GM18499 (cell line): ENCODE data around the gene CORO2A.
"Not testable (repeated sequence)": the region's sequence is repeated elsewhere in the genome, so short reads cannot be mapped to it uniquely, and the experiment has no call there.

Experiments
- ATAC-seq: cut with Tn5 transposase; IDR thresholded peaks from one replicate; pipeline ENCODE4 v1.9.1; 2021; ENCODE audit warnings: moderate number of reproducible peaks; ENCODE audit not compliant: insufficient read depth, unreplicated experiment

CORO2A gene

DNA sequence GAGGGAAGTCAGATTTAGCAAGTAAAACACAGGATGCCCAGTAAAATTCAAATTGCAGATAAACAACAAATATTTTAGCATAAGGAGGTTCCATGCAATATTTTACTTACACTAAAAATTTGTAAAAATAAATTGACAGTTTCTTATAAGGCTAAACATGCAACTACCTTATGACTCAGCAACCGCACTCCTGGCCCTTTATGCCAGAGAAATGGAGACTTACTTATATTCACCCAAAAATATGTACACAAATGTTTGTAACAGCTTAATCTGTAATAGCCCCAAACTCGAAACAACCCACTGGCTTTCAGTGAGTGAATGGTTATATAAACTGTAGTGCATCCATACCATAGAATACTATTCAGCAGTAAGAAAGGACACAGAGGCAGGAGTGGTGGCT lies 44.9 kb downstream of the CORO2A start:
- no peak for ATAC-seq

DNA sequence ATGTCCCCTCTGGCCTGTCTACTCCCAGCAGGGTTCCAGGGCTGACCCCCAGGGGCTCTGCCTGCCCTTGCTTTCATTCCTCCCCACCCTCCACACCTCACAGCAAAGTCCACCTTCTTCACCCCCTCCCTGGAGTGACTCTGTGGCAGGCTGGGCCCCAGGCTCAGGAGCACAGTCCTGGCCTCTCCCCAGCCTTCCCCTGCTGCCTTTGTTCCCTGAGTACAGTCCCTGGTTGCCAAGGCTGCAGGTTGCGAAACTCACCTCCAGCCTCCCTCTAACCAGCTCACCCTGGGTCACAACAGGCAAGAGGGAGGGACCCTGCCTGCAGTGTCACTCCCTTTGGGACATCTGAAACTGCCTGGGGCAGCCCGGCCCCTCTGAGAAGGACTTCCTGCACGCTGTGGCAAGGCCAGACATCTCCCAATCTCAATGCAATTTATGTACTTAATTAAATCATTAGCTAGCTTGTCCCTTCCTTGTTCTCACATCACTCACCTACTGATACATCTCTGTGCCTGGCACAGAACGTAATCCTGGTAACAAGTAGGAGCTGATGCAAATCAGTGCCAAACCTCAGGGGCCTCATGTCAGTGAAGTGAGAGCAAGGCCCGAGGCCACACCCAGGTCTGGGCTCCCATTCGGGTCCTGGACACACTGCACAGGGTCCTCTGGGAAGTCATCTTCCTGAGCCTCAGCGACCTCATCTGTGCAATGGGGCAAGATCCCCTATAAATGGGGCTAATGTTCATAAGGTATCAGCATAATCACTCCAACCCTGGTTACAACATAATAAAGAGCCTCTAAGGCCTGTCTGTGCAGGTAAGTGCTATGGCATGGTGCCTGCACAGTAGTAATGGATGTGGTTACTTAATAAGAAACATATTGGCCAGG lies 46.1 kb downstream of the CORO2A start:
- ATAC-seq, result no peak

DNA sequence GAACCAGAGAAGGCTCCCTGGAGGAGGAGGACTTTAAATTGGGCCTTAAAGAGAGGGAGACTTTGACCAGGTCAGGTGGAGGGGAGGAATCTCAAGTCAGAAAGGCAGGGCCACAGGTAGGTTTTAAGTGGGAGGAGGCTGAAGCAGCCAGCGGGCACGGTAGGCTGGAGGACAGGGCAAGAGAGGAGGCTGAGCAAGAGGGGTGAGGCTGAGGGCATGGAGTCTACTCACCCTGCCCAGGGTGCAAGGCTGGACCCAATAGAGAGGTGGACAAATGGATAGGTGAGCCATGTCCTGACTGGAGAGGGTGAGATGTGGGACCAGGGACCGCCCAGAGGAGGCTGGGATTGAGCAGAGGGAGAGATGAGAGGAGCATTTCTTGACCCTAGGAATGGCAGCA lies 47.8 kb downstream of the CORO2A start:
- no peak for ATAC-seq

DNA sequence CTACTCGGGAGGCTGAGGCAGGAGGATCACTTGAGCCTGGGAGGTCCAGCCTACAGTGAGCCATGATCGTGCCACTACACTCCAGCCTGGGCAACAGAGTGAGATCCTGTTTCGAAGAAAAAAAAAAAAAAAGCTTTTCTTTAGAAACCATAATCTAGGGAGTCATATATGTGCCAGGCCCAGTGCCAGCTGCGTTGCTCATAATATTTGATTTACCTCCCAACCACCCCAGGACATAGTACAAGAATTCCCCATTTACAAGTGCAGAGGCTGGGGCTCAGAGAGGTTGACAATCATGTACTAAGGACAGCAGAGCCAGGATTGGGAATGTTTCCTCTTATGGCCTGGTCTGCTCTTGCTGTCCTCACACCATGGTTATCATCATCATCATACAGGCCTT lies 48.4 kb downstream of the CORO2A start:
- ATAC-seq, result no peak

DNA sequence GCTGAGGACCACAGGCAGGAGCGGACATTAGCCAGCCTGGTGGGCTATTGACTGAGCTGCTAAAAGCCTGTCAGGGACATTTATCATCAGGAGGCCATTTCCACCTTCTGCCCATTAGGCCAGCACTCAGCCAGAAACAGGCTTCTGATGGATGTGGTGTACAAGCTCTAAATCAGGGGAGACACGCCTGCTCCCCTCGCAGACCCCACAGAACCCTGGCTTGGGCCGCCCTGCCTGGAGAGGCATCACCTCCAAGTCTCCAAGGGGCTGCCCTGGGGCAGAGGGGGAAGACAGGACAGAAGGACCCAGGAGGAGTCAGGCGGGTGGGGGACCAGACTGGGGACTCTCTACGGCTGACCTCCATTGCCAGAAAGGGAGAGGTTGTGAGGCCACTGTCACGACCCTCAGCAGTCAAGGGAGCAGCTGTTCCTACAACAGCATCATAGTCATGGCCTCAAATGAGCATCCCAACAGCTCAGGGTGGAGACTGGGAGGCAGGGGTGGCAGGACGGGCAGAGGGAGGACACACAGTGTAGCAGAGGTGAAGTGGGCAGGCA lies 49.4 kb downstream of the CORO2A start:
- ATAC-seq, result no peak

DNA sequence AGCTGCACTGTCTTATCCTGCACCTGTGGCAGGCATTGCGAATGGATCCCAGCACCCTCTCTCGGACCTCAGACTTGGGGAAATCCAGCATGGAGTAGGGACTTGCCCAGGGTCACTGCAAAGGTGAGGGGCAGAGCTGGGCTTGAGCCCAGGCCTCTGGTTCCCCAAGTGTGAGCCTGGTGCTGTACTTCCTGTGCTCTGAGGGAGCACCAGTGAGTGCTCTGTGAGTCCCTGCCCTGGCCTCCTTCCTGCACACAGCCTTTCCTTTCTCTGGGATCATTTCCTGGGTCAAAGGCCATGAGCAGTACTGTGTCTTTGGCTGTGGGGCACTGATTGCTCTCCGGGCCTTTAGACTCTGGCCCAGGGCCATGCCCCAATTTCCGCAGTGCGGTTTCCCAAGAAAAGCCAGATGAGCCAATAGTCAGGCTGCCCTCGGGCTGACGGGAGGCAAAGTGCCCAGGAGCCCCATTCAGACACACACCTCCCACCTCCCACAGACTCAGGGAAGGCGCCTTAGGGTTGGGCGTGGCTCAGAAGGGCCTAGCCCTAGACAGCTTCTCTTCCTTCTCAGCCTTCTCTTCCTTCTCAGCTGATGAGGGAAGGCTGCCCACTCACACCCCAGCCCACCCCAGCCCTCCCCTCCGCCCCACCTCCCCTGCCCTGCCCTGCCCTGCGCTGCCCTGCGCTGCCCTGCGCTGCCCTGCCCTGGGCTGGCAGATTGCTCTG lies 50.1 kb downstream of the CORO2A start:
- no peak for ATAC-seq

DNA sequence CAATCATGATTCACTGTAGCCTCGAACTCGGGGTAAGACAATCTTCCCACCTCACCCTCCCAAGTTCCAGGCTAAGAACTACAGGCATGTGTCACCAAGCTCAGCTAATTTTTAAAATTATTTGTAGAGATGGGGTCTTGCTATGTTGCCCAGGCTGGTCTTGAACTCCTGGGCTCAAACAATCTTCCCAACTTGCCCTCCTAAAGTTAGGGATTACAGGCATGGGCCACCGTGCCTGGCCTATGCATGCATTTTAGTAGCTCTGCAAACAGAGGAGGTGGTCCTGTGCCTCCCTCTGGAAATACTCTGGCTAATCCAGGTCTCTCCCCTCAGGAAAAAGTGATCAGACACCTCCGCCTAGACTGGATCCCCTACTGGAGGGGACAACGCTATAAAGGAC lies 51.9 kb downstream of the CORO2A start:
- ATAC-seq, result no peak

DNA sequence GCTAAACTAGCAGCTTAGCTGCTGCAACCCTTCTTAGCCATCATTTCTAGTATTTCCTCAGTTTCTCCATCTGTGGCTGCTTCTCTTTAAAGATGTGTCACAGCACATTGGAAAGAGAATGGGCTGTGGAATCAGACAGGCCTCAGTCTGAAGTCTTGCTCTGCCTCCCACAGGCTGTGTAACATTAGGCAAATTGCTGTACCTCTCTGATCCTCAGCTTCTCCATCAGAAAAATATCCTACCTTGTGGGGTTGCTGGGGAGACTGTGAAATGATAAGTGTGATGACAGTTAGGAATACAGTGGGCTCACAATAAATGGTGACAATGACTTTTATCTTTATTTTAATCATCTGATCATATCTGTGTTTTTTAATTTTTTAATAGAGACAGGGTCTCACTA lies 55.9 kb downstream of the CORO2A start:
- ATAC-seq, result no peak

DNA sequence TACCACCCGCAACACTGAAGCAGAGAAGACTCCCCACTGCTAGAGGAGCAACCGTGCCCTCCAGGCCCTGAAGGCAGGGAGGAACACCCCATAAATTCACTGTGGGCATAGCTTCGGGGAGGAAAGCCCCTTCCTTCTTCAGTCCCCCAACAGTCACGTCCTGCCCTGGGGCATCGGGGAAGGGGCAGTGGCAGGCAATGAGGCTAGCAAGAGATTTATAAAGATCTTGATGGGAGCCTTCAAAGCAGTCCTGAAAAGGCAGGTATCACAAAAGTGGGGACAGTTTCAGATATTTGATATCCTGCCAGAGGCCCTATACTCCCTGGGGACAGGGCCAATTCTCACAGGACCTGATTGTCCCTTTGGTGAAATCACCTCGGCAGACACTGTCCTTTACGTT lies 56.5 kb downstream of the CORO2A start:
- no peak for ATAC-seq

DNA sequence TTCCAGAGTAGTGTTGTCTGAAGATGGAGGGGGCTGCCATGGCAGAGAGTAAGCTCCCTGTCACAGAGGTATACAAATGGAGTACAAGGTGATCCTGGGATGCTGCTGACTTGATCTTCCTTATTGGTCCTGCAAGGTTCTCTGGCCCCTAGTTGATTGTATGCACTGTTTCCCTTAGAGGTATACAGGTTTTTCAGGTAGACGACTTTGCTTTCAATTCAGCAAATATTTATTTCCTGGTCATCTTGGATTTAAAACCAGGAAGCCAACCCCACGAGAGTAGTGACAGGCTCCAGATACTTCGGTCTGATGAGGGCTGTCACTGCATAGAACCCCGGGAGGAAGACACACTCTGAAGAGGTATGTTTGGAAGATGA lies 56.9 kb downstream of the CORO2A start:
- no peak for ATAC-seq

DNA sequence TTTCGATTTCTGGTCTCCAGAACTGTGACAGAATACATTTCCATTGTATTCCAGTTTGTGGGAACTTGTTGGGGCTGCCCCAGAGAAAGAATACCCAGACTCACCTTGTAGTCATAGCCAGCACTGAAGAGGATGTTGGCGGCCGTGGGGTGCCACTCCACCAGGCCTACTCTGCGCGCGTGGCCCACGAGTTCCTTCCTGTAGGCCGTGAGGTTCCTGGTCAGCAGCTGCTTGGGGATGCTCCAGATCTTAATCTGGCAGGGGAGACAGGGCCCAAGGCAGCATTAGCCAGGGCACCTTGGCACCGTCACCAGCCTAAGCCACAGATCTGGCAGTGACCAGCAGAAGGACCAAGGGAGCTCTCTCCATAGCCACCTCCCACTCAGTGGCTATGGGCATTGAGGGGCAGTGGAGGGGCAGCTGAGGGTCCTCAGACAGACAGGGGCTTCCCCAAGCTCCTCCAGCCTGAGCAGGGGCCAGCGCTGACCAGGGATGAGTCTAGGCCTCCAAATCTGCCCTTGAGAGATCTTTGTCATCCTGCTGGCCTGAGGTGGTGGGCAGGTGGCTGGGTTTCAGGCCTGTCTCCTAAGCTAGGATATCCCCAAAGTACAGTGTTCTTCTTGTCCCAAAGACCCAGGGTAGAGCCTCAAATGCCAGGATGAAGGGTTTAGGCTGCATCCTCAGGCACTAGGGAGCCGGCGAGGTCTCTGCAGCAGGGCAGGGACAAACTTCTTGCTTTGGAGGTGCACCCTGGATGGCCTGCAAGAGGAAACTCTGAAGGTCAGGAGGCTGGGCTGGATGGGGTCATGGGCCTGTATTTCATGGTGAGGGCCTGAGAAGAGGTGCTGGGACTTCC lies 57.5 kb downstream of the CORO2A start:
- ATAC-seq, result no peak

DNA sequence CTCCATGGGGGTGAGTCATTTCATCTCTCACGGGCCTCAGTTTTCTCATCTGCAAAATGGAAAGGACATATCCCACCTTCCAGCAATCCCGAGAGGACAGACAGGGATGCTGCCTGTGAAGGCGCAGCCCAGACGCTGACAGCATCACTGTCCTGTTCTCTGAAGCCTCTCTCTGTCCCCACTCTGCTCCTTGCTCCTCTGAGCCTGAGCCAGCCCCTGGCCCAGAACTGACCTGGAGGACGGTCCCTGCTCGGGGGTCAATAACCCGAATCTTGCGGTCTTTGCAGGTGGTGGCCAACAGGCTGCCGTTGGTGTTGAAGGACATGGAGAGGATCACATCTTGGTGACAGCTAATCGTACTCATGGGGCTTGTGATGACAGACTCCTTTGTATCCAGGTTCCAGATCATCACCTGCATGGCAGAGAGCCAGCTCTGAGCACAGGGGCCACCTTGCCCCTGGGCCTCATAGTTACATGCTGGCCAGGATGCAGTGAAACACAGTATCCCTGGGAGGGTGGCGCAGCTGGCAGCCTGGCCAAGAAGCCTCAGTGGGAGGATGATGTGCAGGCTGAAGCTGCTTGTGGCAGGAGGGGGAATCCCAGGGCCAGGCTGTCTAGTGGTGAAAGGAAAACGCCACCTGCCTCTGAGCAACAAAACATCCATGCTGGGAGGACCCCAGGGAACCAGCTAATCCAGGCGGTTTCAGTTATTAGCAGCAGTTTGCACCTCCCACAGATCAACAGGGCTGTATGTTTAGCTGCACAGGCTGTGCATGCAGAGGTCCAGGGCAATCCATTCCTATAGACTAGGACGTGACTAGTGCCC lies 59.4 kb downstream of the CORO2A start:
- no peak for ATAC-seq

DNA sequence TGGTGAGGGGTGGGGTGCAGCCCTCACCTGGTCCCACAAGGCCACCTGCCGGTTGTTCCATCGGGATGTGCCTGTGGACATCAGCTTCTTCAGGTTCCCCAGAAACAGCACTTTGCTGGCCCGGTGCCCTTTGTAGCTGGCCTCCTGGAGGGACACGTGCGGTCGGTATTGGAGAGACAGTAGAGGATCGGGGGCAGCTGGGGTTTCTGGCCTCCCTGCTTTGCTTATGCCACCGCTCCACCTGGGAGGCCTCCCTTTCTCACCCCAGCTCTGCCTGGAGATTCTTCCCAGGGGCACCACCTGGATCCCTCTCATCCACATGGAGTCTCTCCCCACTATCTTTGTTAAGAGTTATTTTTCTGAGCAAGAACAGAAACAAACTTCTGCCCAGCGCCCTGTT lies 60.3 kb downstream of the CORO2A start:
- ATAC-seq, result no peak

DNA sequence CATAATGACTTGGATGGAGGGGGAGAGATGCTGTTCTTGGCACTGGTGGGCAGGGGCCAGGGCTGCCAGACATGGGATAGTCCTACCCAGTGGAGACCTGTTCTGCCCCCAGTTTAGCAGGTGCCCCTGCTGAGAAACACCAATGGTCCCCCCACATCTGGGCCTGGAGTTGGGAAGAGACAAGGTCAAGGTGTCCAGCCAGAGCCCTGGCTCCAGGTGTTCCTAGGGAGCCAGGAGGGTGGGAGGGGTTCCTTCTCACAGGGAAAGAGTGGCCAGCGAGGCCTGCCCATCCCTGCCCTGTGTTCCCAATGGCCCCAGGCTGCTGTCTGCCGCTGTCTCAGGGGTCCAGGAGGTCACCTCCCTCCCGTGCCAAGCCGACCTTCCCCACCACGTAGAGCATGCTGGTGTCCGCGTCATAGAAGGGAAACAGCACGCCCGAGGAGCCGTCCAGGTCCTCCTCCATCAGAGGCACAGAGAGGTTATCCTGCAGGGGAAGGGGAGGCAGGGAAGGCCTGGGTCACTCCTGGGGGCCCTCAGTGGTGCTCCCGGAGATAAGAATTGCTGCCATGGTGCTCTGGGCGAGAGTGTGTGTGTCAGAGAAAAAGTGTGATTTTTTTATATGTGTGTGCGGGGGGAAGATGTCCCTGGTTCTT lies 61.7 kb downstream of the CORO2A start:
- no peak for ATAC-seq

DNA sequence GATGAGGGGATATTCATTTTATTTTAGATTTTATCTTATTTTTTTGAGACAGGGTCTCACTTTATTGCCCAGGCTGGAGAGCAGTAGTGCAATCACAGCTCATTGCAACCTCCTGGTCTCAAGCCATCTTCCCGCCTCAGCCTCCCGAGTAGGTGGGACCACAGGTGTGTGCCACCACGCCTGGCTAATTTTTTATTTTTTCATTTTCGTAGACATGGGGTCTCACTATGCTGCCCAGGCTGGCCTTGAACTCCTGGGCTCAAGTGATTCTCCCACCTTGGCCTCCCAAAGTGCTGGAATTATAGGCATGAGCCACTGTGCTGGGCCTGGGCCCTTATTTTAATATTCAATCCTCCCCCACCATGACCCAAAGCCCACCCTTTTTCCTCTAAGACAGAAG lies 62.4 kb downstream of the CORO2A start:
- not testable (repeated sequence) for ATAC-seq

DNA sequence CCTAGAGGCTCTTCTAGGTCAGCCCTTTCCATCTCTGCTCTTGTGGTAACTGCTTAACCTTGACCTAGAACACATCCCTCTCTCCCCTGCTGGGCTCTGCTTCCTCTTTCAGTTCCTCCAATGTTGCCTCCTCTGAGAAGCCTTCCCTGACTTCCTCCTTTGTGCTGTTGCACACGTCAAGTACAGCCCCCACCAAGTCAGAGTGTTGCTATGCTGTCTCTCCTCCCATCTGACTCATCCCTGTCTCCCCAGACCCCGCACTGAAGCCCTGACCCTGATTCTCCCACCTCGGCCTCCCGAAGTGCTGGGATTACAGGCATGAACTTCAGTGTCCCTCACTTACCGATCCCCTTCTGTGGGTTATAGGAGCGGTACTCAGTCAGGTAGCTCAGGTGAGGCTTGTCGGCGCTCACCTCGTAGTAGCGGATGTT lies 63.0 kb downstream of the CORO2A start:
- ATAC-seq, result peak; percentile 89

DNA sequence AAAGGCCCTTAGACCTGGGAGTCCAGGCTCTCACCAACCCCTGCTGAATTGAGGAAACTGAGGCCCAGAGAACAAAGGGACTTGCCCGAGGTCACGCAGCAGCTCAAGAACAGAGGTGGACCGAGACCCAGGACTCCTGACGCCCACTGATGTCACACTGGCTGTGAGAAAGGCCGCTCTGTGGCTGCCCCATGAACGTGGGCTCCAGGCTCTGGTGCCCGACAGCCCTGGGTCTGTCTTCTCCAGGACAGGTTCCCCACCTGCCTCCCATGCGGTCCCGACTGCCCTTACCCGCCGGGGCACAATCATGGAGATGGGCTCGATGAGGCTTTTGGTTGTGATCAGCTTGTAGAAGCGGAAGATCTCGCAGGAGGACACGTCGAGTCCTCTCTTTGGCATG lies 64.1 kb downstream of the CORO2A start:
- ATAC-seq, result no peak

DNA sequence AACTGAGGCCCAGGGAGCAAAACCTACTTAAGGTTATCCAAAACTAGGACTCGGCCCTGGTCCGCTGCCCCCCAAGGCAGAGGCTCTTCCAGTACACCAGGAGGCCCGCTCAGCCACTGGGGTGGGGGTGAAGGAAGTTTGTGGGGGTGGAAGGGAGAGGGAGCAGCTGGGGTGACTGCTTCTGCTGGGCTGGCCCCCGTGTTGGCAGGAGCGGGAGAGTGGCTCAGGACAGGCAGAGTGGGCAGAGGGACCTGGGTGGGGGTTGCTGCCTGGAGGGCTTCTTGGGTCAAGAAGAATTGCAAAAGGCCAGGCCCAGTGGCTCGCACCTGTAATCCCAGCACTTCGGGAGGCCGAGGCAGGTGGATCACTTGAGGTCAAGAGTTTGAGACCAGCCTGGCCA lies 65.2 kb downstream of the CORO2A start:
- no peak for ATAC-seq
